GM18907 (cell line): Measurements from ENCODE around the gene AGBL1.
"Not testable (repeated sequence)": the region's sequence is repeated elsewhere in the genome, so short reads cannot be mapped to it uniquely, and the experiment has no call there.

Source experiments
- ATAC-seq: cut with Tn5 transposase; IDR thresholded peaks from one replicate; pipeline ENCODE4 v1.9.1; 2021; ENCODE audit warnings: mild to moderate bottlenecking, moderate library complexity; ENCODE audit not compliant: unreplicated experiment

The AGBL1 gene

DNA sequence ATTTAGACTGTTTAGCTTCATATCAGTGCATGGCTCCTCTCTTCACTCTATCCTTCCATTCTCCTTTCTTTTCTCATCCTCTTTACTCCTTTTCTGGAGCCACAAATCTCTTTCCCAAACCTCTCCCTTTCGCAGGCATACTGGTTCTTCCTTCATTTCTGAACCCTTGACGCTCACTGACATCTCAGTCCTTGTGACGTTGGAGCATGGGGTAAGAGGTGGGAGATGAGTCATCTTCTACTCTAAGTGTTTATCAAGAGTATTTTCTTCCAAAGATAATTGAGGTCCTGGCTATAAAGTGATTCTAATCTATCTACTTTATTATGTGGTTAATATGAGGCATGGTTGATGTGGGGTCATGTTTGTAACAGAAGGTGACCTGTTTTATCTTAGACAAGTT lies 414.2 kb downstream of the AGBL1 start:
- ATAC-seq = no peak

DNA sequence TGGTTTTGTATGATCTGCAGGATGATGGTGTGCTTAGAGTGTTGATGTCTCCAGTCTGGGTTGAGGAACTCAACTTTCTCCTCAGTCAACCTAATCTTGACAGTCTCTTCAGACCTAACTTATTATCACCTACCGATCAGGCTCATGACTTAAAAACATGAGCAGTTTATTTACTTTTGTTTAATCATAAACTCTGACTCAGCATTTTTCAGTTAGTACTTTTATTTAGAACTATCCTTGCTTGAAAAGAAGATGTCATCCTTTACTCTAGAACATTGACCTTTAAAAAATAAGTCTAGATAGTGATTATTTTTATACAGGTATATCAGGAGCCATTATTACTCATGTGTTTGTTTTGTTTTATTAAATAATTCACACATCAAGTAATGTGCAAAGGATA lies 414.8 kb downstream of the AGBL1 start:
- no peak for ATAC-seq

DNA sequence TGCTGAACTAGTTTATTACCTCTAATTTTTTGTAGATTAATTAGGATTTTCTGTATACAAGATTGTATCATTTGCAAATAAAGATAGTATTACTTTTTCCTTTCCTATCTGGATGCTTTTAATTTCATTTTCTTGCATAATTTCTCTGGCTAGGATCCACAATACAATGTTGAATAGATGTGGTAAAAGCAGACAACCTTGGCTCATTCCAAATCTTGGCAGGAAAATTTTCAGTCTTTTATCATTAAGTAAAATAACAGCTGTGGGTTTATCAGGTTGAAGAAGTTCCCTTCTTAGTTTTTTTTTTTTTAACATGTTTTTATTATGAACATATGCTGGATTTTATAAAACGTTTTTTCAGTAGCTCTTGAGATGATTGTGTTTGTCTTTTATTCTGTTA lies 422.6 kb downstream of the AGBL1 start:
- ATAC-seq = no peak

DNA sequence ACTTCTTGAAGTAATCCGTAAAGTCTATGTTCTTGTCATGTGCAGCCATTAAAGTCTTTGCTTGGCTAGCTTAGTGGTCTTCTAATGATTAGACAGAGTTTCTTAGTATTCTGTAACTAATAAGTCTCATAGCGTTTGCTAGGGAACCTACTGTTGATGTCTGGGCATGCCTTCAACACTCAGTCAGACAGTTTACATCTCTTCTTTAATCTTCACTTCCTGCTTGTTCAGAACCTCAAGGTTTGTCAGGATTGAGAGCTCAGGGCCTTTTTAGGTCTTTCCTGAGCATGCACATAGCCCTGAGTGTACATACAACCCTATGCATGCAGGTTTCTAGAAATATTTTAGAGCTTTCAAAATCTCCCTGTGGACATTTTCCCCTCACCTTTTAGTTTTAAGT lies 426.3 kb downstream of the AGBL1 start:
- ATAC-seq = no peak

DNA sequence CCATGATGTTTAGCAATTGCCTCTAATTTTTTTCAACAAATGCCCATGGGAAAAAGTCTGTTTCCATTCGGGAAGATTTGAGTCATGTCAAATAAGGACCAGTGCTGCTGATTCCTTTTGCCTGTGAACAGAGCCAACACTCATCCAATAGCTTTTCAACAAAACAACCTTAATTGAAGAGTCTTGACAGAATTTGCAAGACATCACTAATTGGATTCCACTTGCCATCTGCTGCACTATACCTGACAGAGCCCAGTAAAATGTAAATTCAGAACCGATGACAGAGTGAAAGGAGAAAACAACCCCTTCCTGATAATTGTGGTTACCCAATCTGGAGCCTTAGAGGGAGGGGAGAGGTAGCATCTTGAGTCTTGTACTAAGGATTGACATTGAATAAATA lies 426.7 kb downstream of the AGBL1 start:
- ATAC-seq = no peak

DNA sequence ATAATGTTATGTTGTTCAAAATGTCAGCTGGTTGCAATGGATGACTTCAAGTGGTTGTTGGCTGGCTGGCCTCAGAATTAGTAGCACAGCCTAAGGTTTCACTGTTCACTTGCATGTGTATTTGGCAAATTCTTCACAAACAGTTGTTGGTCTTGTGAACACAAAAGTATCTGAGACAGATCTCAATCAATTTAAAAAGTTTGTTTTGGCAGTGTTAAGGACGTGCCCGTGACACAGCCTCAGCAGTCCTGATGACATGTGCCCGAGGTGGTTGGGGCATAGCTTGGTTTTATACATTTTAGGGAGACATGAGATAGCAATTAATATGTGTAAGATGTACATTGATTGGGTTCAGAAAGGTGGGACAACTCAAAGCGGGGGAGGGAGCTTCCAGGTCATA lies 436.0 kb downstream of the AGBL1 start:
- ATAC-seq = no peak

DNA sequence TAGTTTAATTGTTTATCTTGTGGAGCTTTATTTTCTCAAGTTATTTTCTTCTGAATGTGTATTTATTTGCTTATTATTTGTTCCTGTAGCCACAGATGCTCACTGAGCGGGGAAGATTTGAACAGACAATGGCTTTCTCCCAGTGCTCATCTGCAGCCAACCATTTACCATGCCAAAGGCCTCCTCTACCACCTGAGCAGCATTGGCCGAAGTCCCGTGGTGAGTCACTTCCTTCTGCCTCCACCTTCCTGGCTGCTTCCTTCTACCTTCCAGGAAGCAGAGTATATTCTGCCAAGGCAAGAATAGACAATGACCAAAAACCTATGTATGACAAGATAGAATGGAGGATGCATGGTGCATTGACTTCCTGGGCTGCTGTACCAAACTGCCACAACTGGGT lies 443.1 kb downstream of the AGBL1 start:
- no peak for ATAC-seq

DNA sequence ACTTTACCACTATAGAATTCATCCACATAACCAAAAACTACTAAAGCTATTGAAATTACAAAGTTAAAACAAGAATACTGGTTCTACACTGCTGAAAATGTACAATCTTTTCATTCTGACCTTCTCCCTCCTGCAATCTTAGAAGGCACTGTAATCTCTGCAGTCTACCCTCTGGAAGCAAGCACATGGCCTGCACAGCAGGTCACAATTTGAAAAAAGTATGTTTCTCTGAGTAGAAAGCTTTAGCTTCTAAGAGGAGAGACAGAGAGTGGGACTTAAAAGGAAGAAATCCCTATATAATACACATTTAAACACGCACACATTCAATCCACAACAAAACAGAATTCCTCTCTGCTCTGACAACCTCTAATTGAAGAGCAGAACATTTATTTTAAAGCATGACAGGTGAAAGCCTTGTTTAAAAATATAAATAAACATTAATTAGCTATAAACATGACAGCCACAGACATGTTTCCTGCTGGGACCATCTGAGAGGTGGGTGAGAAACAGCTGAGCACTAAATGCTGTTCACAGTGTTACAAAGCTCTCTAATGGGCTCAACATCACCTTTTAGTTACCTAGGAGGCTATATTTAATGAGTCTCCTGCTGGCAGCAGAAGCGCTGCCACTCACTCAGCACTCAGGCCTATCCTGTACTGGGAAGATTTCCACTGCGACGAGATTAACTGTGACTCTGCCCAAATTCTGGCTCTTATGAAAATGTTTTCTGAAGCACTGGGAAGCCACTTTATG lies 447.4 kb downstream of the AGBL1 start:
- ATAC-seq = no peak

DNA sequence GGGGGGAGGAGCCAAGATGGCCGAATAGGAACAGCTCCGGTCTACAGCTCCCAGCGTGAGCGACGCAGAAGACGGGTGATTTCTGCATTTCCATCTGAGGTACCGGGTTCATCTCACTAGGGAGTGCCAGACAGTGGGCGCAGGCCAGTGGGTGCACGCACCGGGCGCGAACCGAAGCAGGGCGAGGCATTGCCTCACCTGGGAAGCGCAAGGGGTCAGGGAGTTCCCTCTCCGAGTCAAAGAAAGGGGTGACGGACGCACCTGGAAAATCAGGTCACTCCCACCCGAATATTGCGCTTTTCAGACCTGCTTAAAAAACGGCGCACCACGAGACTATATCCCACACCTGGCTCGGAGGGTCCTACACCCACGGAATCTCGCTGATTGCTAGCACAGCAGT lies 448.4 kb downstream of the AGBL1 start:
- ATAC-seq = not testable (repeated sequence)

DNA sequence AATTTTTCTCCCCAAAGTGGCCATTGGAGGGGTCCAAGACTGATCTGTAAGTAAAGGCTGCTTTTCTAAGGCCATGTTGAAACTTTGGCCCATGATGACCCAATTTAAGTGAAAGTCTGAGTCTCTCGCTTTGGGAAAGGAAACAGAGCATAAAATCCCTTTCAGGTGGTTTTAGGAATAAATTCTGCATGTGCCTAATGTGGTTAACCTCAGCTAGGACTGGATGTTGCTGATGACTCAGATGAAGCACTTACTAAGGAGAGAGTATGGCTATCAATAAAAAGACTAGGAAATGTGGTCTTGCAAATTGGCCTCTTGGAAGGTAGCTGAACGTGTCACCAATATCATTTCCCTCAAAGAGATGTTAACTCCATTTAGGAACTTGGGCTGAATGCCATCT lies 458.5 kb downstream of the AGBL1 start:
- no peak for ATAC-seq

DNA sequence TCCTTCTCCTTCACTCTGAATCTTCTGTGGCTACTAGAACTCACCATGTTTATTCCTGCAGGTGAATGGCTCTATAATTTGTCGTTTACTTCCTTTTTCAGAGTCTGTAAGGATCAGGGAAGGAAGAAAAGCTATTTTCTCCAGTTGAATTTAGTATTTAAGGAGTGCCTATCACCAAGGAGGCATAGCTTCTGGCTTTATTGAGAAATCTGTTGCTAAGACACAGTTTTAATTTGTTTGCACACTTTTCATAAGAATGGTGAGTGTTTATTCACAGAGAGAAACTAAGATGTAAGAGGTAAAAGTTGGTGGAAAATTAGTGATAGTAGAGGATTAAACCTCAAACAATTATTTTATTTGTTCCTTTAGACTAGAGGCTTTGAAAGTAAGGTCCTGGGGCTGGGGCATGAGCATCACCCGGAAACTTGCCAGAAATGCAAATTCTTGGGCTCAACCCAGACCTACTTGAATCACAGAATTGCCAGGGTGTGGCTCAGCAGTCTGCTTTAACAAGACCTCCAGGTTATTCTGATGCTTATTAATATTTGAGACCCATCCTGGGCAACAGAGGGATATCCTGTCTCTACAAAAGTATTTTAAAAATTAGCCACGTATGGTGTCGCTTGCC lies 461.3 kb downstream of the AGBL1 start:
- no peak for ATAC-seq

DNA sequence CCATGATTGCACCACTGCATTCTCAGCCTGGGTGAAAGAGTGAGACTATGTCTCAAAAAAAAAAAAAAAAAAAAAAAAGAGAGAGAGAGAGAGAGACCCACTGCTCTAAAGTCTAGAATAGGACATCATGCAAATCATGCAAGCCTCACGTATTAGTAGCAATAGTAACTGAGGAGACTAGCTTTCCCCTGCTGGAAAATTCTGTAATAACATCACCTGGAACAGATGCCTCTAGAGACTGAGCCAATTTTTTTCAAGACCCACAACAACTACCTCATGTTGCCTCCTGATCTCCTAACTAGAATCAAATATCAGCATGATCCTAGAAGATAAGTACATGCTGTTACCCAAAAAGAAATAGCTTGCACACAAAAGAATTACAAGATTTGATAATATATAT lies 461.9 kb downstream of the AGBL1 start:
- no peak for ATAC-seq

DNA sequence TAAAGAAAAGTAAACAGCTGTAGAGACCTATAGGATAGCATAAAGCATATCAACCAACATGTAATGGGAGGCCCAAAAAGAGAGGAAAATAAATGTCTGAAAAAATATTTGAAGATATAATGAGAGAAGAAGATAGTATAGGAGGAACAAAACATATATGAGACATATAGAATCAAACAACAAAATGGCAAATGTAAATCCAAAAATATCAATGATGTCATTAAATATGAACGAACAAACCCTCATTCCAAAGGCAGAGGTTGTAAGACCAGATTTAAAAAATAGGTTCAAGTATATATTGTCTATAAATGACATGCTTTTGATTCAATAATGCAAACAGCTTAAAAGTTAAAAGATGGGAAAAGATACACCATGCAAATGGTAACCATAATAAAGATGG lies 470.4 kb downstream of the AGBL1 start:
- ATAC-seq = no peak

DNA sequence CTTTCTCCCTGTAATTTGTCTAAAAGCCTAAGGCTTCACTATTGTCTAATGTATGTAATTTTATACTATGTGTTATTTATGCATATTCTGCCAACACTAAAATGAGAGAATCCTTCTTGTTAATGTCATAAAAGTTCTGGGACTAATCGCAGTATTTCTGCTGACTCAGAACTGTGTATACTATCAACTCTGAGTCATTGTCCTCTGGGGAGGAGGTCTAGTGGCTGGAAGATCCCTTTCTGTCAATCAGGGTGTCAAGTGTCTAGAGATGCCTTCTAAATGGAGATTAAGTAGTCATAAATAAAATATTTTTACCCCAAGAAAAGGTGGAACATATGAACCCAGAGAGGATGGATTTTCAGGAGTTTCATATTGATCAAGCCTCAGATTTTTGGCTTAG lies 473.4 kb downstream of the AGBL1 start:
- ATAC-seq = no peak

DNA sequence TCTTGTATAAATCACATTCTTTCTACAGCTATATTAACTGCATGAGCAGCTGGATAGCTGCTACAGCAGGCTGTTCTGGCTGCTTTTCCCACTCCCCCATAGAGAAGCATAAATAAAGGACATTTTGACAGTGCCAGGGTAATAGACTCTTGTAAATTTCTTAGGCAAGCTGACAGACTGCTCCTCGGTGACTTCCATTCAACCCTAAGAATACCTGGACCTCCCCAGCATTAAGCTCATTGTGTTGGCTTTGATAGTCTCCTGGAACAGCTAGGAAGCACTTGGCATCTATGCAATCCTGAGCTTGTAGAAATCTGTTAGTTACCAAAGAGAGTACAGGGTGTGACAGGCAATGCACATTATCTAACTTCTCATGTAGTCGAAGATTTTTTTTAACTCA lies 475.4 kb downstream of the AGBL1 start:
- ATAC-seq = no peak

DNA sequence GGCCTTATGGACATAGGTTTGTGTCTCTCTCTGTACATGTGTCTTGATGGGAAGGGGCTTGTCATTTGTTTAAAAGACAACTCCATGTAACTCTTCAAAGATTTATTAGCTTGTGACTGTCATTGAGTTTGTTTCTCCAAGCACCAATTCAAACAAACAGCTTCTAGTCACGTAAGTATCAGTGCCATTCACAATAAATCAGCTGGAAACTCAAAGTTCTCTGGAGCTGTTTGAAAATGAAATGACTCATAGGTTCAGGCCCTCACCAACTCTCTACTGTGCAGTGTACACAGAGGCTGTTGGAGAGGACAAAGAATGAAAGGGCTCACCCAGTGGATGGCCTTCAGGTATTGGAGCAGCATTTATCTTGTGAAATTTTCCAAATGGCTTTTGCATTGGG lies 476.3 kb downstream of the AGBL1 start:
- no peak for ATAC-seq

DNA sequence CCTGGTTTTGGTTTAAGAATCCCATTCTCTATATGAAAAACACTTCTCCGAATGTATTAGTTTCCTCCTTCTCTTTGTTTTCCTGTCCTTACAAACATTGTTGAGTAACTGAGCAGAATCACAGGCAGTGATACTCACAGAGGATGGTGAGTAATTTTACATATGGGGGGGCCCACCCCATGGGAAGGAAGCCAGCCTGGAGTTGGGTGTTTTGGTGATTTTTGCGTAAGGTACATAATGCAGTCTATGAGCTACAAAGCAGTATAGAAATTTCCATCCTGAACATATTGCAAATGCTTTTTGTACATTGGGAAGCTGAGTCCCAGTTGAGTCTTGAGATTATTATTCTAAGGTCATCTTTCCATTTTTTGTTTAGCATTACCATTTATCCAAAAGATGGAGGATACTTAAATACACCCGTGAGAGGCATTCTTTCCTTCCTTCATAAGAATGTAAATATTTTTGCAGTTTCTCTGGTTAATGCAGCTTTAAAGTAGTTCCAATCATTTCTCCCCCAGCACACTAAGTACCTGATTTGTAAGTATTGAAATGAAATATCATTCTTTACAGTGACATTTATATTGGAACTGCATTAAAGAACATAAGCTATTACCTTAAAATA lies 476.8 kb downstream of the AGBL1 start:
- no peak for ATAC-seq

DNA sequence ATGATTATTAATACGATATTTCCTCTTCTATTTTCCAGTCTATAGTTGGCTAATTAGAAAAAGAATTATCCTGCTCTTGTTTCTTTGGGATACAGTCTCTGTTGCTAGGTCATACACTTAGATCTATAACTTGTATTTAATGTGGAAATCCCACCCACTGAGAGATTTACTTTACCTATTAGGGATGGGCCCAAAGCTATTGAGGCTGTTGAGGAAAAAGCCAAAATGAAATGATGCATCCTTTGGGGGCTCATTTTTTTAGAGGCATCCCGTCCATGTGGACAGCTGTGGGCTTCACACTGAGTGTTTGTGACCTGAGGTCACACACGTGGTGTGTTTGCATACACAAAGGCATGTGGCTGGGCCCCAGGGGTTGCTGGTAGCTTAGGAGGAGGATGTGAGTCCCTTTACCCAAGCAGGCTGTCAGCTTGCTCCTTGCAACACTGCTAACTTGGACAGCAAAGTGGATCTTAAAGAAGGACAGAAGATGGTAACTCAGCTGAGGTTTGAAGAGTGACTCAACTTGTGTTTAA lies 477.4 kb downstream of the AGBL1 start:
- ATAC-seq = no peak

DNA sequence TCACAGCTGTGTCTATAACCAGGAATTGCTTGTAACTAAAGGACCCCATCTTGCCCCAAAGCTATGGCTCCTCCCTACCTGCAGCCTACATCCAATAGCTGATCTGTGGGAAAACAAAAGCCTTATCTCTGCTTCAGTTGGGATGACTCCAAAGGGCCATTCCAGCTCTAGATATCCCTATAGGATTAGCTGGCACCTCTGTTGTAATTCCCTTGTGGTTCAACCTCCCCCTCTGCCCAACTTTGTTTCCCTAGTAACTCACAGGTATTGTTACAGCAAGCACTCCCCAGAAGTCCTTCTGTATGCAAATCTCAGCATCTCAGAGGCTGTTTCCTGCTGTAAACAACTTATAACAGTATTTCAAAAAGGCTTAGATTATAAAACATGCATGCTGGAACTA lies 478.6 kb downstream of the AGBL1 start:
- no peak for ATAC-seq

DNA sequence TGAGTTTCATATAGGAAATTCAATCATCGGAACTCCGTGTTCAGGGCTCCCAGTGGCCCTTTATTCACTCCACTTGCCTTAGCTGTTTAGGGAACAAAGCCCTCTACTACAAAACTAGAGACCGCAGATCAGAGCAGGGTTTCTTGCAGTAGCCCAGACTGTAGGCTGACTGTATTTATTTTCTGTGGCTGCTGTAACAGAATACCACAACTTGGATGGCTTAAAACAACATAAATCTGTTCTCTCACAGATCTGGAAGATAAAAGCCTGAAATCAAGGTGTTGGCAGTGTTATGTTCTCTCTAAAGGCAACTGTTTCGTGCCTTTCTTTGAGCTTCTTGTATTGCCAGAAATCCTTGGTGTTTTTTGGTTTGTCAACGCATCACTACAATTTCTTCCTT lies 479.0 kb downstream of the AGBL1 start:
- no peak for ATAC-seq

DNA sequence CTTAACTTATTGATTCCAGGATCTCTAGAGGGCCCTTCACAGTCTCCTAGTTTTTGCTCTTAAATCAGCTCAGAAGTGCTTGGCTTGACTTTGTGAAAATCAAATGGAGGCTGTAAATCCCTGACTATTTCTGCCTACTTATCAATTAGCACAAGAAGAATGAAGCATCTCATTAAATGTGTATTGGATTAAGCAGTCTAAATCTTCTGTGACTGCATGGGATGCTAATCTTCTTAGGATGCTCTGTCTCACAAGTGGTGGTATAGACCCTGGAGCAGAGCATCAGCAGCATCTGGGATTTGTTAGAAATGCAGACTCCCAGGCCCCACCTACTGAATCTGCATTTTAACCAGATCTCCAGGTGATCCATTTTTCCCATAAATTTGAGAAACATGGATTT lies 488.7 kb downstream of the AGBL1 start:
- ATAC-seq = no peak

DNA sequence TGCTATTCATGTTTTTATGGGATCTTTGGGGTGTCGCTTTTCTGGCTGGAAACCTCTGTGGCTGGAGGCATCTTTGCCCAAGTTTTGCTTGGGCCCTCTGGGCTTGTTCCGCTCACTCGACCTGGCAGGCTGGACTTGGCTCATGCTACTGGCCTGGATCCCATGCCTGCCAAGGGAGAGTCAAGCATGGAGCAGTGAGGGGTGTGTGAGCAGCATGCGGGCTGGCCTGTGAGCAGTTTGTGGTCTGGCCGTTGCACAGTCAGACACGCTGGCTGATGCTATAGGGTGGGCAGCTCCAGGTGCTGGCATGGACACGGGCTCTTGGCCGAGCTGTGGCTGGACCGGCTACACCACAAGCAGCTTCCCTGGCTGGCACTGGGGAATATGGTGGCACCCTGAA lies 491.1 kb downstream of the AGBL1 start:
- no peak for ATAC-seq
